ENCODE results near the gene ANKRD33B. TPM values are rescaled to one million over a fixed set of nuclear protein-coding genes. Genes with fewer than 3 reads are reported as not detected.

Gene ANKRD33B
- total RNA-seq, 3 donors from 2014 or later (not counting 1 experiment from before 2014, with no cell fraction given): 2.4 to 4.3 (median 3.9) TPM

DNA sequence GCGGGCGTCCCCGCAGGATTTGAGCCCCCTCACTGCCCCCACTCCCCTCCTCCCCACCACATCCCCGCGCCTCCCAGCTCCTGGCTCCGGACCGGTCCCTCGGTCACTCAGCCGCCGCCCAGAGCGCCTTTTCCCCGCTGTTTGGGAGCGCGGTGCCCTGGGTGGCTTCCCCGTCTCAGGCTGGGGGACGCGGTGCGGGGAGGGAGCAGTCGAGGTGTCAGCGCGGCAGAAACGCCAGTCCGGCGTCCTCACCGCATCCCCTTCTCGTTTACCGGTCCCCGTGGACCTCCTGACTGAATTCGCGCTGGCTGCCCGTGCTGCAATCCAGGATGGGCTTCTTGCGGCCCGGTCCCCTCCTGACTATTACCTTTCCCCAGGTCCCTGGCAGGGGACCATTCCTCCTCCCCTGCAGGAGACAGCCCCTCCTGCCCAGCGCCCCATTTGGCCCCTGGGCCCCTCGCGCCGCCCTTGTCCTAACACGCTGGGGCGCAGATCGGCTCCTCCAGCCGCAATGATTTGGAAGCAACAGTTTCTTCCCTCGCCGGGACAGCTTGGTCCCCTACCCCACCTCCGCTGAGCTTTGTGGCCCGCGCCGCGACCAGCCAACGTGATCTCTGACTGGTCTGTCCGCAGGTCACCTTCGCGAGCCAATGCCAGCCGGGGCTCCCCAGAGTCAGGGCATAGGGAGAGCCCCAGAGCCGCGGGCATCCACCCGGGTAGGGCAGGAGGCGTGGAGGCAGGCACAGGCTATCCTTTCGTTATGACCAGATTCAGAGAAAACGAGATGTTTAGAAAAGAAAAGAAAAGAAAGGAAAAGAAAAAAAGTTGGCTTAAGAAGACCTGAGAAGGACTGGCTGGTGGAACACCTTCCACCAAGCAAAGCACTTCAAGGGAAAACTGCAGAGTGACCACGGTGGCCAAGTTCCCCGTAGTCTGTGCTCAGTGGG lies 1.2 kb downstream of the ANKRD33B start:
- DNase-seq (peak; percentile 22 to 32), ATAC-seq (no peak)
- intact Hi-C loops (cut with micrococcal nuclease): loop anchor here (5.0 kb wide), 1 partner anchor 57 kb away; no protein-coding TSS in a partner anchor
- H3K27ac ChIP-seq (ENCODE audit: low read length): no peak overlapping the region
- Mint-ChIP-seq H3K9me3 (no peaks in the 10 kb centered on the region), H3K4me1 (peaks cover 15 to 29% of the 10 kb centered on the region in 2 donors), H3K36me3 (no peaks in the 10 kb centered on the region), H3K4me3 (peak overlapping the region; percentile 89), H3K27ac (peak overlapping the region; percentile 38 to 82), H3K27me3 (ENCODE audit: low read depth in 2 of 2) (peaks cover 0 to 2% of the 10 kb centered on the region in 2 donors)
- H3K9me3 ChIP-seq (ENCODE audit: control insufficient read depth, insufficient read depth, low read length): no peaks in the 10 kb centered on the region
- no peaks in the 10 kb centered on the region for H3K36me3 ChIP-seq (ENCODE audit: control insufficient read depth, insufficient read depth, low read length)
- TF ChIP-seq, protein P1, sequence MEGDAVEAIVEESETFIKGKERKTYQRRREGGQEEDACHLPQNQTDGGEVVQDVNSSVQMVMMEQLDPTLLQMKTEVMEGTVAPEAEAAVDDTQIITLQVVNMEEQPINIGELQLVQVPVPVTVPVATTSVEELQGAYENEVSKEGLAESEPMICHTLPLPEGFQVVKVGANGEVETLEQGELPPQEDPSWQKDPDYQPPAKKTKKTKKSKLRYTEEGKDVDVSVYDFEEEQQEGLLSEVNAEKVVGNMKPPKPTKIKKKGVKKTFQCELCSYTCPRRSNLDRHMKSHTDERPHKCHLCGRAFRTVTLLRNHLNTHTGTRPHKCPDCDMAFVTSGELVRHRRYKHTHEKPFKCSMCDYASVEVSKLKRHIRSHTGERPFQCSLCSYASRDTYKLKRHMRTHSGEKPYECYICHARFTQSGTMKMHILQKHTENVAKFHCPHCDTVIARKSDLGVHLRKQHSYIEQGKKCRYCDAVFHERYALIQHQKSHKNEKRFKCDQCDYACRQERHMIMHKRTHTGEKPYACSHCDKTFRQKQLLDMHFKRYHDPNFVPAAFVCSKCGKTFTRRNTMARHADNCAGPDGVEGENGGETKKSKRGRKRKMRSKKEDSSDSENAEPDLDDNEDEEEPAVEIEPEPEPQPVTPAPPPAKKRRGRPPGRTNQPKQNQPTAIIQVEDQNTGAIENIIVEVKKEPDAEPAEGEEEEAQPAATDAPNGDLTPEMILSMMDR (IDR thresholded peaks at IDR 0.05): no peak
- H3K4me1 ChIP-seq (ENCODE audit: control insufficient read depth, insufficient read depth, low read length): peaks cover 33% of the 10 kb centered on the region
- under 1% methylated on average over 61 of the region's 61 CpGs for WGBS (ENCODE audit: insufficient coverage)
- H3K27me3 ChIP-seq (ENCODE audit: control insufficient read depth, insufficient read depth, low read length): peaks cover 3% of the 10 kb centered on the region
- H3K4me3 ChIP-seq (ENCODE audit: low read length): peak overlapping the region; percentile 35

DNA sequence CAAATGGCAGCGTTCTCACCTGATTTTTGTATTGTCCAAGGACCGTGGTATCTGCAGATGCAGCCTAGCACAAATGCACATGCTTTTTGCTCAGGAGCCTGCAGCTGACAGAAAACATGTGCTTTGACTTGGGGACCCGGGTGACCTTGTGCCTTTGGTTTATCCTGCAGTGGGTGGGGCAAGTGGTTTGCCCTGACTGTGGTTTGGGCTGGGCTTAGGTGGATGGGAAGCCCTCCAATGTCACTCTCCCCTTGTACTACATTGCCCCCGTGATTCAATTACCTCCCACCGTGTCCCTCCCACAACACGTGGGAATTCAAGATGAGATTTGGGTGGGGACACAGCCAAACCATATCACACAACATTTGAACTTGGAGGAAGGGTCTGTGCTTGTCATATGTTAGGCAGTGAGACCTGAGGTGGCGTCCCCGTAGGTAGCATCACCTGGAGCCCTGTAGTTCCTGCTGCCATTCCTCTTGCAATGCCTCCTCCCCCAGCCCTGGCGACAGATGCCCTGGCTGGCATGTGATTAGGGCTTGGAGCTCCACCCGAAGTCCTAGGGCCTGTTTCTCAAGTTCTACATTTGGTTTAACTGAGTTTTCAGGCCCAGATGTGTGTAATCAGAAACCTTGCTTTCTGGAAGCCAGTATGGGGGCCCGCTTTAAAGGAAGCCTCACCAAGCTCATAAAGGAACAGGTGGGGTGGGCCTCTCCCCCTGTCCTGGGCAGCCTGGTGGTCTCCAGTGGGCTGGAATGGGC lies 2.1 kb downstream of the ANKRD33B start:
- H3K27ac Mint-ChIP-seq: peak overlapping the region; percentile 38 to 82
- H3K27ac ChIP-seq (ENCODE audit: low read length): no peak overlapping the region
- peaks cover 33% of the 10 kb centered on the region for H3K4me1 ChIP-seq (ENCODE audit: control insufficient read depth, insufficient read depth, low read length)
- peaks cover 15 to 29% of the 10 kb centered on the region in 2 donors for H3K4me1 Mint-ChIP-seq
- H3K36me3 ChIP-seq (ENCODE audit: control insufficient read depth, insufficient read depth, low read length): no peaks in the 10 kb centered on the region
- H3K4me3 ChIP-seq (ENCODE audit: low read length): peak overlapping the region; percentile 35
- peak overlapping the region; percentile 89 for H3K4me3 Mint-ChIP-seq
- intact Hi-C loops (cut with micrococcal nuclease): loop anchor here (5.0 kb wide), 1 partner anchor 56 kb away; no protein-coding TSS in a partner anchor
- DNase-seq (peak in 1 of 2 donors; percentile 15), ATAC-seq (no peak)
- TF ChIP-seq, protein P1 (IDR thresholded peaks at IDR 0.05): no peak
- H3K36me3 Mint-ChIP-seq: no peaks in the 10 kb centered on the region
- H3K9me3 Mint-ChIP-seq: no peaks in the 10 kb centered on the region
- peaks cover 3% of the 10 kb centered on the region for H3K27me3 ChIP-seq (ENCODE audit: control insufficient read depth, insufficient read depth, low read length)
- peaks cover 0 to 2% of the 10 kb centered on the region in 2 donors for H3K27me3 Mint-ChIP-seq (ENCODE audit: low read depth in 2 of 2)
- 61% methylated on average over 8 of the region's 11 CpGs for WGBS (ENCODE audit: insufficient coverage)
- H3K9me3 ChIP-seq (ENCODE audit: control insufficient read depth, insufficient read depth, low read length): no peaks in the 10 kb centered on the region

DNA sequence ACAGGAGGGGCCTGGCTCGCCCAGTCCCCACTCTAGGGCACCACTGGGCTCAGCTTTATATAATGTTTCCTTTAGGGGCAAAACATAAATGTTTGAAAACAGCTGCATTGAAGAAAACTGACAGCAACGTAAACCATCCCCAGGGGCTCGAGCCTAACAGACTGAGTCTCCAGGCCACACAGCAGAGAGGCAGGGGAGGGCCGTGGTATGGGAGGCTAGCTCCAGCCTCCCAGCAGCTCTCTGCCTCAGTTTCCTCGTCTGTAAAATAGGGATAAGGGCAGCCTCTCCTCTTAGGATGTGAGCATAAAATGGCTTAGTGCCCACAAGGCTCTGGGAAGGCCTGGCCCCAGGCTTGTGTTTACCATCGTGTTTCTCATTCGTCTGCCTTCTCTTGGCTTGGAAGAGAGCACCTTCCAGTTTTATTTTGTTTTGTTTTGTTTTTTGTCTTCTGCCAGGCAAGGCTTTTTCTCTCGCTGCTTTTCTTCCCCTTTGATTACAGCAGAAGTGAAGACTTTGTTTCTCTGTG lies 2.7 kb downstream of the ANKRD33B start:
- intact Hi-C loops (cut with micrococcal nuclease): loop anchor here (5.0 kb wide), 1 partner anchor 56 kb away; no protein-coding TSS in a partner anchor
- no peak for DNase-seq
- H3K36me3 Mint-ChIP-seq: no peaks in the 10 kb centered on the region
- peak overlapping the region; percentile 69 for H3K4me3 Mint-ChIP-seq
- TF ChIP-seq, protein P1 (IDR thresholded peaks at IDR 0.05): no peak
- Histone ChIP-seq H3K9me3 (ENCODE audit: control insufficient read depth, insufficient read depth, low read length) (no peaks in the 10 kb centered on the region), H3K27me3 (ENCODE audit: control insufficient read depth, insufficient read depth, low read length) (peaks cover 3% of the 10 kb centered on the region), H3K4me3 (ENCODE audit: low read length) (no peak overlapping the region), H3K36me3 (ENCODE audit: control insufficient read depth, insufficient read depth, low read length) (no peaks in the 10 kb centered on the region), H3K4me1 (ENCODE audit: control insufficient read depth, insufficient read depth, low read length) (peaks cover 33% of the 10 kb centered on the region), H3K27ac (ENCODE audit: low read length) (no peak overlapping the region)
- H3K9me3 Mint-ChIP-seq: no peaks in the 10 kb centered on the region
- no peak for ATAC-seq
- peaks cover 15 to 29% of the 10 kb centered on the region in 2 donors for H3K4me1 Mint-ChIP-seq
- 76% methylated on average over 8 of the region's 8 CpGs for WGBS (ENCODE audit: insufficient coverage)
- H3K27me3 Mint-ChIP-seq (ENCODE audit: low read depth in 2 of 2): peaks cover 0 to 2% of the 10 kb centered on the region in 2 donors
- peak overlapping the region in 1 of 2 donors; percentile 65 for H3K27ac Mint-ChIP-seq
